ENCODE data around the gene UBXN7.
"Not testable (repeated sequence)": the region's sequence is repeated elsewhere in the genome, so short reads cannot be mapped to it uniquely, and the experiment has no call there.

Gene UBXN7

GRCh38 chr3:196458063-196458462, 25.8 kb upstream of the UBXN7 start:
- Histone ChIP-seq H3F3A (ENCODE audit: insufficient read depth) (peaks cover 7% of the 10 kb centered on the region; the same call in 1 of the 2 replicates), H3K36me3 (ENCODE audit: low read length) (no peaks in the 10 kb centered on the region), H3K4me2 (ENCODE audit: low read depth, low read length, poor library complexity, severe bottlenecking) (no peak overlapping the region), H3K4me3 (ENCODE audit: insufficient read depth, low read length, poor library complexity, severe bottlenecking) (no peak overlapping the region), H3K9ac (ENCODE audit: low read length) (no peak overlapping the region), H3K27me3 (ENCODE audit: low read length) (no peaks in the 10 kb centered on the region), H3K9me3 (ENCODE audit: insufficient read depth, low read length) (no peaks in the 10 kb centered on the region), H4K20me1 (ENCODE audit: low read depth, low read length) (no peaks in the 10 kb centered on the region), H3K27ac (ENCODE audit: low read depth, low read length) (no peak overlapping the region), H3K9me2 (replicated peaks; ENCODE audit: insufficient read depth, low read length) (no peaks in the 10 kb centered on the region), H2AFZ (ENCODE audit: low read depth, low read length, severe bottlenecking) (no peak overlapping the region), H3K79me2 (ENCODE audit: insufficient read depth, low read length) (no peaks in the 10 kb centered on the region)
- TF ChIP-seq CTCF (IDR thresholded peaks at IDR 0.05; ENCODE audit: insufficient read depth, low read length, poor library complexity, severe bottlenecking) (no peak), EZH2phosphoT487 (conservative IDR thresholded peaks at IDR 0.05; ENCODE audit: low read length) (no peak)

DNA sequence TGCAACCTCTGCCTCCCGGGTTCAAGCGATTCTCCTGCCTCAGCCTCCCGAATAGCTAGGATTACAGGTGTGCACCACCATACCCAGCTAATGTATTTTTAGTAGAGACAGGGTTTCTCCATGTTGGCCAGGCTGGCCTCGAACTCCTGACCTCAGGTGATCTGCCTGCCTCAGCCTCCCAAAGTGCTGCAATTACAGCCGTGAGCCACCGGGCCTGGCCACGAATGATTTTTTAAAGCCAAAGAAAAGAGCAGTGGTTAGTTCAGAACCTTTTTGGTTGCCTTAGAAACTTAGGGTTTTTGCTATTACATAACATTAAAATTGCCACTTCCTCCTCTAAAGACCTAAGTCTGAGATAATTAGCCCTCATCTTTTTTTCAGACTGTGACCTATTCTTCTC, 25.2 kb upstream of the UBXN7 start:
- H3K4me3 ChIP-seq (ENCODE audit: insufficient read depth, low read length, poor library complexity, severe bottlenecking); H3K36me3 ChIP-seq (ENCODE audit: low read length); H3F3A ChIP-seq (ENCODE audit: insufficient read depth); H3K79me2 ChIP-seq (ENCODE audit: insufficient read depth, low read length); H2AFZ ChIP-seq (ENCODE audit: low read depth, low read length, severe bottlenecking); H4K20me1 ChIP-seq (ENCODE audit: low read depth, low read length); H3K9me2 ChIP-seq (replicated peaks; ENCODE audit: insufficient read depth, low read length); H3K9me3 ChIP-seq (ENCODE audit: insufficient read depth, low read length); H3K4me2 ChIP-seq (ENCODE audit: low read depth, low read length, poor library complexity, severe bottlenecking); H3K27ac ChIP-seq (ENCODE audit: low read depth, low read length); H3K9ac ChIP-seq (ENCODE audit: low read length); H3K27me3 ChIP-seq (ENCODE audit: low read length): not testable (repeated sequence)

- Histone ChIP-seq H4K20me1 (ENCODE audit: low read depth, low read length) (no peaks in the 10 kb centered on the region), H3K4me2 (ENCODE audit: low read depth, low read length, poor library complexity, severe bottlenecking) (no peak overlapping the region), H3K9me2 (replicated peaks; ENCODE audit: insufficient read depth, low read length) (no peaks in the 10 kb centered on the region), H3K9ac (ENCODE audit: low read length) (no peak overlapping the region), H3K27me3 (ENCODE audit: low read length) (no peaks in the 10 kb centered on the region), H3K9me3 (ENCODE audit: insufficient read depth, low read length) (no peaks in the 10 kb centered on the region), H3K4me3 (ENCODE audit: insufficient read depth, low read length, poor library complexity, severe bottlenecking) (no peak overlapping the region), H3F3A (ENCODE audit: insufficient read depth) (peaks cover 7% of the 10 kb centered on the region; the same call in 1 of the 2 replicates), H3K36me3 (ENCODE audit: low read length) (no peaks in the 10 kb centered on the region), H2AFZ (ENCODE audit: low read depth, low read length, severe bottlenecking) (no peak overlapping the region), H3K27ac (ENCODE audit: low read depth, low read length) (no peak overlapping the region), H3K79me2 (ENCODE audit: insufficient read depth, low read length) (no peaks in the 10 kb centered on the region)
- no peak for TF ChIP-seq EZH2phosphoT487 (conservative IDR thresholded peaks at IDR 0.05; ENCODE audit: low read length)
- no peak for TF ChIP-seq CTCF (IDR thresholded peaks at IDR 0.05; ENCODE audit: insufficient read depth, low read length, poor library complexity, severe bottlenecking)
Observed at GRCh38 chr3:196454935-196455334, 22.7 kb upstream of the UBXN7 start.

DNA sequence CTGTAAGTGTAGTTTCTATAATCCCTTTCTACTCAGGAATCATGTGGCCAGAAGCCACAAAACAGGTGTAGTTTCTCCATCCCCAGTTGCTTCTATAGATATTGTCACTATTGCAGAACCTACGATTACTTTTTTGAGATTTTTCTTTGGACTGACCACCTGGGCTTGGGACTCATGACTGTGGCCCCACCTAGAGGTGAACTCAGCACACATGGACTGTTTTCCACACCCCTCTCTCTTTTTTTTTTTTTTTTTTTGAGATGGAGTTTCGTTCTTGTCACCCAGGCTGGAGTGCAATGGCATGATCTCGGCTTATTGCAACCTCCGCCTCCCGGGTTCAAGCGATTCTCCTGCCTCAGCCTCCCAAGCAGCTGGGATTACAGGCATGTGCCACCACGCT, 13.2 kb upstream of the UBXN7 start:
- H3K27me3 ChIP-seq (ENCODE audit: low read length); H3K79me2 ChIP-seq (ENCODE audit: insufficient read depth, low read length); H3F3A ChIP-seq (ENCODE audit: insufficient read depth); H4K20me1 ChIP-seq (ENCODE audit: low read depth, low read length); H3K27ac ChIP-seq (ENCODE audit: low read depth, low read length); H2AFZ ChIP-seq (ENCODE audit: low read depth, low read length, severe bottlenecking); H3K4me2 ChIP-seq (ENCODE audit: low read depth, low read length, poor library complexity, severe bottlenecking); H3K9me3 ChIP-seq (ENCODE audit: insufficient read depth, low read length); H3K9me2 ChIP-seq (replicated peaks; ENCODE audit: insufficient read depth, low read length); H3K9ac ChIP-seq (ENCODE audit: low read length); H3K36me3 ChIP-seq (ENCODE audit: low read length); H3K4me3 ChIP-seq (ENCODE audit: insufficient read depth, low read length, poor library complexity, severe bottlenecking): not testable (repeated sequence)
